H9 (cell line): ENCODE data around the gene TBC1D17. TPM values are rescaled to one million over a fixed set of nuclear protein-coding genes. Genes with fewer than 3 reads are reported as not detected.
A peak's percentile ranks its signal among the peaks of the same experiment; 100 is the strongest.

Experiments used
- DNase-seq: peaks from one replicate; pipeline ENCODE4 v3.0.0-alpha.2; 2017
- H2AFZ ChIP-seq: one replicate; pipeline ENCODE4 v1.6.1; 2013; ENCODE audit warnings: mild to moderate bottlenecking, low read length, control low read depth, moderate library complexity
- H2AK5ac ChIP-seq: 2 replicates; pipeline ENCODE4 v1.6.1; 2013; ENCODE audit warnings: low read length, control low read depth, mixed read lengths; ENCODE audit not compliant: insufficient read length
- H2BK120ac ChIP-seq: one replicate; pipeline ENCODE4 v1.6.1; 2013; ENCODE audit warnings: low read depth, mild to moderate bottlenecking, low read length, control low read depth, inconsistent platforms; ENCODE audit not compliant: poor library complexity, severe bottlenecking
- H2BK12ac ChIP-seq: 2 replicates; pipeline ENCODE4 v1.6.1; 2013; ENCODE audit warnings: low read length, control low read depth, mixed read lengths, low read depth; ENCODE audit not compliant: insufficient read length
- H2BK15ac ChIP-seq: 2 replicates; pipeline ENCODE4 v1.6.1; 2013; ENCODE audit warnings: low read depth, low read length, control low read depth
- H2BK20ac ChIP-seq: one replicate; pipeline ENCODE4 v1.6.1; 2013; ENCODE audit warnings: low read depth, mild to moderate bottlenecking, low read length, control low read depth, inconsistent platforms; ENCODE audit not compliant: poor library complexity, severe bottlenecking
- H2BK5ac ChIP-seq: 2 replicates; pipeline ENCODE4 v1.6.1; 2013; ENCODE audit warnings: low read length, control low read depth, mixed read lengths; ENCODE audit not compliant: insufficient read length
- H3K14ac ChIP-seq: 2 replicates; pipeline ENCODE4 v1.6.1; 2013; ENCODE audit warnings: low read length, control low read depth; ENCODE audit not compliant: insufficient read depth
- H3K18ac ChIP-seq: 2 replicates; pipeline ENCODE4 v1.6.1; 2013; ENCODE audit warnings: low read depth, mild to moderate bottlenecking, mixed read lengths, low read length, control low read depth; ENCODE audit not compliant: insufficient read length
- H3K23ac ChIP-seq: 2 replicates; pipeline ENCODE4 v1.6.1; 2013; ENCODE audit warnings: low read length, control low read depth, mixed read lengths, low read depth; ENCODE audit not compliant: insufficient read length
- H3K23me2 ChIP-seq: 2 replicates; pipeline ENCODE4 v1.6.1; 2013; ENCODE audit warnings: low read depth, mild to moderate bottlenecking, mixed read lengths, low read length, control low read depth; ENCODE audit not compliant: insufficient read length, poor library complexity, severe bottlenecking
- H3K27ac ChIP-seq: 2 replicates; pipeline ENCODE4 v1.5.1; 2013; ENCODE audit warnings: low read length, control low read depth, mixed read lengths, low read depth; ENCODE audit not compliant: insufficient read length
- H3K27me3 ChIP-seq: 2 replicates; pipeline ENCODE4 v1.6.1; 2013; ENCODE audit warnings: low read length, control low read depth, inconsistent platforms; ENCODE audit not compliant: insufficient read depth
- H3K4ac ChIP-seq: 2 replicates; pipeline ENCODE4 v1.6.1; 2013; ENCODE audit warnings: low read depth, mild to moderate bottlenecking, control low read depth, inconsistent platforms, low read length, moderate library complexity
- H3K4me1 ChIP-seq: 2 replicates; pipeline ENCODE4 v1.6.1; 2013; ENCODE audit warnings: low read length, control low read depth, inconsistent platforms; ENCODE audit not compliant: insufficient read depth
- H3K4me2 ChIP-seq: 2 replicates; pipeline ENCODE4 v1.6.1; 2013; ENCODE audit warnings: low read length, control low read depth, mixed read lengths; ENCODE audit not compliant: insufficient read length, insufficient read depth
- H3K56ac ChIP-seq: 2 replicates; pipeline ENCODE4 v1.6.1; 2013; ENCODE audit warnings: low read depth, mild to moderate bottlenecking, mixed read lengths, low read length, control low read depth; ENCODE audit not compliant: insufficient read length
- H3K79me1 ChIP-seq: 2 replicates; pipeline ENCODE4 v1.6.1; 2013; ENCODE audit warnings: low read depth, mild to moderate bottlenecking, moderate library complexity, low read length, control low read depth, inconsistent platforms; ENCODE audit not compliant: insufficient read depth, poor library complexity, severe bottlenecking
- H3K79me2 ChIP-seq: 2 replicates; pipeline ENCODE4 v1.6.1; 2013; ENCODE audit warnings: low read length, control low read depth, inconsistent platforms; ENCODE audit not compliant: insufficient read depth
- H3K9ac ChIP-seq: 2 replicates; pipeline ENCODE4 v1.6.1; 2013; ENCODE audit warnings: low read length, control low read depth, mixed read lengths; ENCODE audit not compliant: insufficient read length; ENCODE audit errors: extremely low read depth
- H3K9me3 ChIP-seq: one replicate; pipeline ENCODE4 v1.6.1; 2013; ENCODE audit warnings: low read depth, low read length, inconsistent platforms; ENCODE audit not compliant: control insufficient read depth
- H3T11ph ChIP-seq: one replicate; pipeline ENCODE4 v1.6.1; 2013; ENCODE audit warnings: mild to moderate bottlenecking, low read length, control low read depth, inconsistent platforms
- H4K20me1 ChIP-seq: one replicate; pipeline ENCODE4 v1.6.1; 2013; ENCODE audit not compliant: control insufficient read depth, insufficient read length, insufficient read depth
- H4K5ac ChIP-seq: 2 replicates; pipeline ENCODE4 v1.6.1; 2013; ENCODE audit warnings: low read depth, mild to moderate bottlenecking, mixed read lengths, low read length, control low read depth; ENCODE audit not compliant: insufficient read length
- H4K8ac ChIP-seq: replicated peaks from 2 replicates; pipeline ENCODE4 v1.6.1; 2013; ENCODE audit warnings: low read length, control low read depth, mixed read lengths, low read depth; ENCODE audit not compliant: insufficient read length
- H4K91ac ChIP-seq: 2 replicates; pipeline ENCODE4 v1.6.1; 2013; ENCODE audit warnings: low read depth, mild to moderate bottlenecking, moderate library complexity, mixed read lengths, low read length, control low read depth; ENCODE audit not compliant: insufficient read length
- H3K27ac Mint-ChIP-seq, 3 experiments: 2 replicates in 2 of 3; 3 replicates in 1 of 3; pipeline ENCODE4 v1.8.0; 2020 to 2021; ENCODE audit warnings: mixed read lengths in 3 of 3, mild to moderate bottlenecking in 1 of 3, moderate library complexity in 1 of 3
- H3K27me3 Mint-ChIP-seq: 2 replicates; pipeline ENCODE4 v1.8.0; 2021; ENCODE audit warnings: low read depth, mild to moderate bottlenecking, moderate library complexity, mixed read lengths
- H3K36me3 Mint-ChIP-seq, 3 experiments: 2 replicates in 2 of 3; 3 replicates in 1 of 3; pipeline ENCODE4 v1.8.0; 2020 to 2021; ENCODE audit warnings: low read depth in 3 of 3, mixed read lengths in 3 of 3; ENCODE audit not compliant: insufficient read depth in 1 of 3
- H3K4me1 Mint-ChIP-seq, 2 experiments: 2 replicates each; pipeline ENCODE4 v1.8.0; 2020; ENCODE audit warnings: mixed read lengths in 2 of 2
- H3K4me3 Mint-ChIP-seq, 2 experiments: 2 replicates in 1 of 2; 3 replicates in 1 of 2; pipeline ENCODE4 v1.8.0; 2020 to 2021; ENCODE audit warnings: mild to moderate bottlenecking in 2 of 2, mixed read lengths in 2 of 2, moderate library complexity in 1 of 2
- H3K9me3 Mint-ChIP-seq, 2 experiments: 2 replicates in 1 of 2; 3 replicates in 1 of 2; pipeline ENCODE4 v1.8.0; 2020; ENCODE audit warnings: mild to moderate bottlenecking in 2 of 2, mixed read lengths in 2 of 2, moderate library complexity in 1 of 2
- WGBS: extraction: QIAGEN DNeasy Blood & Tissue Kit; methylation state at CpG from one replicate; pipeline ENCODE4 v1.1.7; 2013; ENCODE audit warnings: missing lambda C conversion rate, low lambda C conversion rate, mixed read lengths; ENCODE audit not compliant: insufficient read length; ENCODE audit errors: extremely low coverage; 5-methylcytosine and 5-hydroxymethylcytosine counted together
- total RNA-seq: library from RNA; stranded (reverse); gene quantifications from 2 replicates; pipeline ENCODE4 v1.2.1, GENCODE V29; 2021
- TF ChIP-seq, protein P1 (sequence below): fragments of 200-600 bp; sonication (generic); conservative IDR thresholded peaks from 3 replicates; pipeline ENCODE4 v1.8.0; 2021; ENCODE audit warnings: antibody characterized with exemption, mild to moderate bottlenecking

TBC1D17 gene
- total RNA-seq, 1 experiment from 2014 or later: 33.6 TPM

DNA sequence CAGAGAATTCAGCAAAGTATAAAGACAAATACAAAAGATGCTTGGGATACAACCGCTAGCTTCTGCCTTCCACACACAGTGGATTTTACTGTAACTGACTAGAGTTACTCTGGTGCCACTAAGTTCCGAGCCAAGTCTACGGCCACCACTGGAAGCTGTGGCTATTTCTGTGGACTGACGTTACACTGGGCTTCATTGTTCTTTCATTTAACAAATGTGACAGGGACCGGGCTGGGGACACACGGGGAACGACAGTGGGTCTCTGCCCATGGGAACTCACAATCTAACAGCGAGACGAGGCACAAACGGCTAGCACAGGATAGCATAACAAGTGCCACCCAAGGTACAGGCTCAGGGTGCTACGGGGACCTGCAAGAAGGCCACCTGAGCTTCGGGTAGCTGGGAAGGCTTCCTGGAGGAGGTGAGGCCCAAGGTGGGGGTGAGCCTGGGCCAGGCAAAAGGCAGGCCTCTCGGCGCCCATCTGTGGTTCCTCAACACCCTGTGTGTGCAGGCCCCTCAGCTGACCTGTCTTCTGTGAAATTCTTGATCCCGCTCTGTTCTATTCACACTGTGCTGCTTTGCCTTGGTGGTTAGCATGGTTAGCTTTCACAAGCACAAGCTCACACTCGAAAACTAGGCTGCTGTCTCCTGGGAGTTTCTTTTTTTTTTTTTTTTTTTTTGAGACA, 29.5 kb downstream of the TBC1D17 start:
- H3K9me3 Mint-ChIP-seq: no peaks in the 10 kb centered on the region

More for the DNA sequence above, 29.5 kb downstream of the TBC1D17 start:
- H3K36me3 Mint-ChIP-seq: peaks cover 31 to 59% (median 50%) of the 10 kb centered on the region in 3 experiments; a peak in 6 of 7 replicates
- H4K20me1 ChIP-seq: no peaks in the 10 kb centered on the region
- no peaks in the 10 kb centered on the region for H3K79me2 ChIP-seq
- H3K27ac ChIP-seq: no peak overlapping the region
- no peak overlapping the region for H3T11ph ChIP-seq
- H3K23me2 ChIP-seq: no peaks in the 10 kb centered on the region
- no peak overlapping the region for H3K4me3 Mint-ChIP-seq
- no peaks in the 10 kb centered on the region; the same call in 1 of the 2 replicates for H3K4me1 ChIP-seq
- no peak overlapping the region for H2AK5ac ChIP-seq
- no peak overlapping the region for H4K91ac ChIP-seq
- no peaks in the 10 kb centered on the region for H3K79me1 ChIP-seq
- peaks cover 5% of the 10 kb centered on the region; the same call in 1 of the 2 replicates for H3K27me3 Mint-ChIP-seq
- DNase-seq: no peak
- H3K18ac ChIP-seq: no peak overlapping the region
- H3K14ac ChIP-seq: no peak overlapping the region
- WGBS: no CpG with 5 or more reads among the region's 16 CpGs
- H4K8ac ChIP-seq: no peak overlapping the region
- H3K4me2 ChIP-seq: no peak overlapping the region
- no peak overlapping the region for H3K56ac ChIP-seq
- H2BK5ac ChIP-seq: no peak overlapping the region
- no peaks in the 10 kb centered on the region for H3K9me3 ChIP-seq
- H3K27ac Mint-ChIP-seq: peak overlapping the region in 2 of 3 experiments; percentile 87 to 93; a peak in 5 of 7 replicates
- H2BK120ac ChIP-seq: no peak overlapping the region
- no peak overlapping the region for H3K9ac ChIP-seq
- H3K27me3 ChIP-seq: no peaks in the 10 kb centered on the region
- no peak overlapping the region for H2BK12ac ChIP-seq
- H3K4me1 Mint-ChIP-seq: peaks cover 17 to 25% of the 10 kb centered on the region in 2 experiments
- H3K4ac ChIP-seq: no peak overlapping the region
- no peak overlapping the region for H4K5ac ChIP-seq
- H3K23ac ChIP-seq: no peak overlapping the region
- TF ChIP-seq, protein P1, sequence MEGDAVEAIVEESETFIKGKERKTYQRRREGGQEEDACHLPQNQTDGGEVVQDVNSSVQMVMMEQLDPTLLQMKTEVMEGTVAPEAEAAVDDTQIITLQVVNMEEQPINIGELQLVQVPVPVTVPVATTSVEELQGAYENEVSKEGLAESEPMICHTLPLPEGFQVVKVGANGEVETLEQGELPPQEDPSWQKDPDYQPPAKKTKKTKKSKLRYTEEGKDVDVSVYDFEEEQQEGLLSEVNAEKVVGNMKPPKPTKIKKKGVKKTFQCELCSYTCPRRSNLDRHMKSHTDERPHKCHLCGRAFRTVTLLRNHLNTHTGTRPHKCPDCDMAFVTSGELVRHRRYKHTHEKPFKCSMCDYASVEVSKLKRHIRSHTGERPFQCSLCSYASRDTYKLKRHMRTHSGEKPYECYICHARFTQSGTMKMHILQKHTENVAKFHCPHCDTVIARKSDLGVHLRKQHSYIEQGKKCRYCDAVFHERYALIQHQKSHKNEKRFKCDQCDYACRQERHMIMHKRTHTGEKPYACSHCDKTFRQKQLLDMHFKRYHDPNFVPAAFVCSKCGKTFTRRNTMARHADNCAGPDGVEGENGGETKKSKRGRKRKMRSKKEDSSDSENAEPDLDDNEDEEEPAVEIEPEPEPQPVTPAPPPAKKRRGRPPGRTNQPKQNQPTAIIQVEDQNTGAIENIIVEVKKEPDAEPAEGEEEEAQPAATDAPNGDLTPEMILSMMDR: no peak
- no peak overlapping the region for H2AFZ ChIP-seq
- no peak overlapping the region for H2BK15ac ChIP-seq
- no peak overlapping the region for H2BK20ac ChIP-seq
